DMS53 treated with DMSO at 0.1 percent for 48 hours (cell line): ENCODE measurements around the gene SCN1A.
A peak's percentile ranks its signal among the peaks of the same experiment; 100 is the strongest.
"Not testable (repeated sequence)": the region's sequence is repeated elsewhere in the genome, so short reads cannot be mapped to it uniquely, and the experiment has no call there.

Experiments
- DNase-seq: peaks from one replicate; lab custom pipeline; 2025; ENCODE audit not compliant: unreplicated experiment; lab: John Stamatoyannopoulos, UW

The SCN1A gene

GRCh38 chr2:165989851-165990250 is 138.0 kb downstream of the SCN1A start:
- DNase-seq: no peak

DNA sequence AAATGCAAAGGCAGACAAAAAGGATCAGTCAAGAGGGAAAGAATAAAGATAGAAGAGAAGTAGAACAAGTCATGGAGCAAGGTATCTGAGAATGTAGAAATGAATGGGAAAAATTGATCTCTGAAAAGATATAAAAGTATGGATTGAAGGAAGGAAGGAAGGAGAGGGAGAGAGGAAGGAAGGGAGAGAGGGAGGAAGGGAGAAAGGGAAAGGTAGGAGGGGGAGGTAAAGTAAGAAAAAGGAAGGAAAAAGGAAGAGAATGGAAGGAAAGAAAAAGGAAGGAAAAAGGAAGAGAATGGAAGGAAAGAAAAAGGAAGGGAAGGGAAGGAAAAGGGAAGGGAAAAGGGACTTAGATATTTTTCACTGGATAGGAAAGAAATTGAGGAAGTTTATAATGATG is 142.7 kb downstream of the SCN1A start:
- DNase-seq: no peak

- DNase-seq: not testable (repeated sequence)
These were observed 155.7 kb downstream of the SCN1A start for GRCh38 chr2:165972161-165972560.

DNA sequence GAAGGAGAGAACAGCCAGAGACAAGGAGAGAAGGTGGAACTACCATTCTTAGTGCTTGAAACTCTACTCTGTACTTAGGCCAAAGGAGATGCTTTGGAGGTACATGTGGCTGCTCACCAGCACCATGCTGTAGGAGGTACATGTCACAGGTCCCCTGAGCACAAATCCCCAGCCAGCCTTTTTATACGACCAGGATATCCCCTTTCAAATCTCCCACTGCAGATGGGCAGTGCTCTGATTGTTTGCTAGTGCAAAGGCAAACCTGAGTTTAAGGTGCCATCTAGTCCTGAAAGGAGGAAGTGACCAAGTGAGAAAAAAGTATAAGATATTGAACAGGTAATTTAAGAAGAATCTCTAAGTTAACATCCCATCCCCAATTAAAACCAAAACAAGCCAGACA is 157.2 kb downstream of the SCN1A start:
- DNase-seq: no peak

GRCh38 chr2:165969227-165969626 is 158.6 kb downstream of the SCN1A start:
- DNase-seq: no peak

DNA sequence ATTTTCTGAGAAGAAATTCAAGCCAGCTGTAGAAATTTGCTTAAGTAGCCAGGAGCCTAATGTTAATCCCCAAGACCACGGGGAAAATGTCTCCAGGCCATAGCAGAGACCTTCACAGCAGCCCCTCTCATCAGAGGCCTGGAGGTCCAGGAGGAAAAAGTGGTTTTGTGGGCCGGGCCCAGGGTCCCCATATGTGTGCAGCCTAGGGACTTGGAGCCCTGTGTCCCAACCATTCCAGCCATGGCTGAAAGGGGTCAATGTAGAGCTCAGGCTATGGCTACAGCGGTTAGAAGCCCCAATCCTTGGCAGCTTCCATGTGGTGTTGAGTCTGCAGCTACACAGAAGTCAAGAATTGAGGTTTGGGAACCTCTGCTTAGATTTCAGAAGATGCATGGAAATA is 160.1 kb downstream of the SCN1A start:
- no peak for DNase-seq

DNA sequence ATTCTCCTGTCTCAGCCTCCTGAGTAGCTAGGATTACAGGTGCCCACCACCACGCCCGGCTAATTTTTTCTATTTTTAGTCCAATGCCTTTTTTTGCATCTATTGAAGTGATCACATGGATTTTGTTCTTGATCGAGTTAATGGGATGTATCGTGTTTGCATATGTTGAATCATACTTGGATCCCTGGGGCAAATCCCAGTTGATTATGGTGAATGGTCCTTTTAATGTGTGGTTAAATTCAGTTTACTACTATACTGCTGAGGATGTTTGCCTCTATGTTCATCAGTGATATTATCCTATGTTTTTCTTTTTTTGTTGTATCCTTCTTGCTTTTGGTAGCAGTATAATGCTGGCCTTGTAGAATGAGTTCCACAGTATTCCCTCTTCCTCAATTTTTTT is 166.0 kb downstream of the SCN1A start:
- DNase-seq: no peak

GRCh38 chr2:165959371-165959770 is 168.4 kb downstream of the SCN1A start:
- no peak for DNase-seq

DNA sequence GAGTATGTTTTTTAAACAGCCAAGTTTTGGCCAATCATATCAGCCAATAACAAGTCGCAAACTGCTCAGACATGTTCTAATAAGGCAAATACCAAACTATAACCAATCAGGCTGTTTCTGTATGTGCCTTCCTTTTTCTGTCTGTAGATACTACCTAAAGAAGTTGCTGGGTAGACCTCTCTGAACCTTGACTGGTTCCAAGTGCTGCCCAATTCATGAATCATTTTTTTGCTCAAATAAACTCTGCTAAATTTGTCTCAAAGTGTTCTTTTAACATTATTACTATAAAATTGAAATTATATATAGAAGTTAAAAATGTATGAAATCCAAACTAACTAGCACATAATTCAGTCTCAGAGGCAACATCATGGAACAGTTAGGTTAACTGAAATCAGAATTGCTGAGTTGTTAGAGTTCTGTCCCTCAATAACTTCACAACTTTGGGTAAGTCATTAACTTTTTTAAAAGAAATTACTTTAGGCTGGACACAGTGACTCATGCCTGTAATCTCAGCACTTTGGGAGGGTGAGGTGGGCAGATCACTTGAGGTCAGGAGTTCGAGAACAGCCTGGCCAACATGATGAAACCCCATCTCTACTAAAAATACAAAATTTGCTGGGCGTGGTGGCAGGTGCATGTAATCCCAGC is 169.4 kb downstream of the SCN1A start:
- no peak for DNase-seq

GRCh38 chr2:165957030-165957675 is 170.7 kb downstream of the SCN1A start:
- no peak for DNase-seq

GRCh38 chr2:165953655-165954606 is 173.9 kb downstream of the SCN1A start, which contains the start of gene TTC21B:
TTC21B (minus strand) TSS chr2:165953776; CDS start chr2:165953705, 71 bp downstream.
- DNase-seq: peak; percentile 98

DNA sequence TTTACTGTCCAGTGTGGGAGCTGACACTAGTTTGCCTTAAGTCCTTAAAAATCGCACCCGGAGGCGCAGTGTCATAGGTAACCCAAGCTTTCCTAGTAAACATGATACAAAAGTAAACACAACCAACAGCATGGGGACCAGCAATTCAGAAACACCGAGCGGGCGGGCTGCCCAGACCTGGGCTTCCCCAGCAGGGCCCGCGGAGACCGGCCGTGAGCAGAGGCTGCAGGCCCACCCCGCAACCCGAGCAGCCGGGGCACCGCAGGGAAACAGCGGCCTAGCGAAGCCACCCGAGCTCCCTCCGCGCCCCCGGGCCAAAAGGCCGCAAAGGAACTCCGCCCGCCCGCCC is 174.5 kb downstream of the SCN1A start:
- DNase-seq: peak; percentile 84

- peak; percentile 53 for DNase-seq
These were observed 175.0 kb downstream of the SCN1A start for GRCh38 chr2:165952741-165953211.

DNA sequence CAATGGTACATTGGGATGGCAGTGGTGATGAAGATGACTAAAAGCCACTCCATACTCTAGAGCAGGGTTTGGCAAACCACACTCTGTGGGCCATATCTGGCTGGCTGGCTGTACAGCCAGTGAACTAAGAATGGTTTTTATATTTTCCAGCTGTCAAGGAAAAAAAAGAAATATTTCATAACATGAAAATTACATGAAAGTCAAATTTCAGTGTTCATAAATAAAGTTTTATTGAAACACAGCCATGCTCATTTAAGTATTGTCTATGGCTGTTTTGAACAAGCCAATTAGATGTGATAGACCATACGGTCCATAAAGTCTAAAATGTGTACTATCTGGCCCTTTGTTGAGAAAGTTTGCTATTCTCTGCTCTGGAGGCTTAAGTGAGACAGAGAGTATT is 175.7 kb downstream of the SCN1A start:
- no peak for DNase-seq

DNA sequence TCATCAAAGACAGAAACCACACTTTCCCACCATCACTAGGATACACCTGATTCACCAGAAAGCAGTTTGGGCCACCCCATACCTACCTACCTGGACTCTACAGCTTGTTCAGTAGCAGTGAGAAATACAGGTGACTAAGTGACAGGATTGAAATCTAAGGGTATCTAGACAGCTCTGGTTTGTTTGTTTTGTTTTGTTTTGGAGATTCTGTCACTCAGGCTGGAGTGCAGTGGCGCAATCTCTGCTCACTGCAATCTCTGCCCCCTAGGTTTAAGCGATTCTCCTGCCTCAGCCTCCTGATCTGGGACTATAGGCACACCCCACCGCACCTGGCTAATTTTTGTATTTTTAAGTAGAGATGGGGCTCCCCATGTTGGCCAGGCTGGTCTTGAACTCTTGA is 177.4 kb downstream of the SCN1A start:
- no peak for DNase-seq

- no peak for DNase-seq
These were observed 186.0 kb downstream of the SCN1A start for GRCh38 chr2:165941827-165942226.

DNA sequence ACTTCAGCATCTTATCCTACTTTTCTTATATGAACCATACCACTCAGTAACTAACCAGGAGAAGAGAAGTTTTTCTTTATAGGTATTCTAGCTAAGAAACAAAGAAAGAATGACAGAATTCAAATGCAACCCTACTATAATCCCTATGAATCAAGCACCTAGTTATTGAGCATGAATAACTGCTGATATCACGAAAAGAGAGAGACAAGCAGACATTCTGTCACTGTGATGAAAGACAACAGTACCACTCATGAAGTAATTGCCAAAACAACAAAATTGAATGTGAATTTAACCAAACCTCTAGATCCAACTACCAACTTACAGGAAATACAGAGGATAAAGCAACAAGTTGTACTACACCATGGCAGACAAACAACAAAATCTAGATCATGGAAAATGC is 189.6 kb downstream of the SCN1A start:
- DNase-seq: no peak
